ENCODE results near the gene RAMP3. TPM values are rescaled to one million over a fixed set of nuclear protein-coding genes. Genes with fewer than 3 reads are reported as not detected.

RAMP3 gene
- polyA plus RNA-seq, 3 donors, result not detected

- no peaks in the 10 kb centered on the region for H3K36me3 Mint-ChIP-seq
- Histone ChIP-seq H3K4me3 (replicated peaks in 1 of 3; ENCODE audit: low read depth in 2 of 3, low read length in 3 of 3) (no peak overlapping the region), H3K9ac (ENCODE audit: insufficient read depth, low read length, poor library complexity, severe bottlenecking) (no peak overlapping the region), H3K4me2 (replicated peaks; ENCODE audit: extremely low read depth, low read length, poor library complexity, severe bottlenecking) (no peak overlapping the region), H3K4me1 (ENCODE audit: control insufficient read depth in 1 of 2, insufficient read depth in 2 of 2, low read length in 2 of 2) (no peaks in the 10 kb centered on the region), H3K36me3 (replicated peaks in 1 of 2; ENCODE audit: control insufficient read depth in 1 of 2, insufficient read depth in 2 of 2, low read length in 2 of 2) (no peaks in the 10 kb centered on the region), H3K27ac (ENCODE audit: low read depth in 1 of 2, low read length in 2 of 2) (no peak overlapping the region), H3K27me3 (ENCODE audit: control insufficient read depth in 2 of 2, insufficient read depth in 2 of 2, low read length in 2 of 2) (peaks cover 12 to 18% of the 10 kb centered on the region in 2 donors), H4K20me1 (ENCODE audit: insufficient read depth, low read length) (no peaks in the 10 kb centered on the region), H3K9me3 (replicated peaks in 1 of 2; ENCODE audit: control insufficient read depth in 1 of 2, insufficient read depth in 1 of 2, low read length in 2 of 2) (no peaks in the 10 kb centered on the region), H2AFZ (ENCODE audit: insufficient read depth, low read depth, low read length, poor library complexity, severe bottlenecking) (no peak overlapping the region), H3K79me2 (ENCODE audit: insufficient read depth, low read length) (no peaks in the 10 kb centered on the region)
- intact Hi-C loops (cut with micrococcal nuclease), result no loop called here
- H3K27ac Mint-ChIP-seq, result no peak overlapping the region
- WGBS (ENCODE audit: insufficient coverage), result 100% methylated on average over 2 of the region's 5 CpGs
- no peak overlapping the region for H3K4me3 Mint-ChIP-seq
- peaks cover 0 to 9% (median 3%) of the 10 kb centered on the region in 7 donors for H3K9me3 Mint-ChIP-seq
- TF ChIP-seq CTCF (IDR thresholded peaks at IDR 0.05), result no peak
- peaks cover 25 to 44% (median 28%) of the 10 kb centered on the region in 3 donors for H3K27me3 Mint-ChIP-seq (ENCODE audit: low read depth in 3 of 3)
- peaks cover 11% of the 10 kb centered on the region for H3K4me1 Mint-ChIP-seq
- no peak for DNase-seq
These were observed 55.0 kb downstream of the RAMP3 start for GRCh38 chr7:45212606-45213005.

- DNase-seq, result no peak
- Histone ChIP-seq H3K79me2 (ENCODE audit: insufficient read depth, low read length) (no peaks in the 10 kb centered on the region), H3K4me3 (replicated peaks in 1 of 3; ENCODE audit: low read depth in 2 of 3, low read length in 3 of 3) (no peak overlapping the region), H3K36me3 (replicated peaks in 1 of 2; ENCODE audit: control insufficient read depth in 1 of 2, insufficient read depth in 2 of 2, low read length in 2 of 2) (no peaks in the 10 kb centered on the region), H3K27ac (ENCODE audit: low read depth in 1 of 2, low read length in 2 of 2) (no peak overlapping the region), H3K27me3 (ENCODE audit: control insufficient read depth in 2 of 2, insufficient read depth in 2 of 2, low read length in 2 of 2) (peaks cover 0 to 10% of the 10 kb centered on the region in 2 donors), H2AFZ (ENCODE audit: insufficient read depth, low read depth, low read length, poor library complexity, severe bottlenecking) (no peak overlapping the region), H3K4me1 (ENCODE audit: control insufficient read depth in 1 of 2, insufficient read depth in 2 of 2, low read length in 2 of 2) (no peaks in the 10 kb centered on the region), H3K4me2 (replicated peaks; ENCODE audit: extremely low read depth, low read length, poor library complexity, severe bottlenecking) (no peak overlapping the region), H3K9me3 (replicated peaks in 1 of 2; ENCODE audit: control insufficient read depth in 1 of 2, insufficient read depth in 1 of 2, low read length in 2 of 2) (no peaks in the 10 kb centered on the region), H4K20me1 (ENCODE audit: insufficient read depth, low read length) (no peaks in the 10 kb centered on the region), H3K9ac (ENCODE audit: insufficient read depth, low read length, poor library complexity, severe bottlenecking) (no peak overlapping the region)
- peaks cover 11% of the 10 kb centered on the region for H3K4me1 Mint-ChIP-seq
- H3K9me3 Mint-ChIP-seq, result peaks cover 0 to 9% (median 2%) of the 10 kb centered on the region in 7 donors
- WGBS (ENCODE audit: insufficient coverage), result 44% methylated on average over 4 of the region's 8 CpGs
- H3K36me3 Mint-ChIP-seq, result no peaks in the 10 kb centered on the region
- no peak for TF ChIP-seq CTCF (IDR thresholded peaks at IDR 0.05)
- intact Hi-C loops (cut with micrococcal nuclease), result no loop called here
- peaks cover 14 to 36% (median 21%) of the 10 kb centered on the region in 3 donors for H3K27me3 Mint-ChIP-seq (ENCODE audit: low read depth in 3 of 3)
- H3K27ac Mint-ChIP-seq, result peak overlapping the region in 1 of 7 donors; percentile 50
- H3K4me3 Mint-ChIP-seq, result no peak overlapping the region
These were observed 58.0 kb downstream of the RAMP3 start for GRCh38 chr7:45215601-45216062.
